Suprapubic skin (tissue), 4 donors: Measurements from ENCODE around the gene FAM171A1.

Experiments
- POLR2A ChIP-seq, 2 donors: fragments of 450-650 bp; IDR thresholded peaks; one replicate each; pipeline ENCODE4 v1.6.1; 2017; ENCODE audit warnings: antibody characterized with exemption in 2 of 2, mild to moderate bottlenecking in 2 of 2, moderate library complexity in 2 of 2
- POLR2AphosphoS5 ChIP-seq, 3 donors: sonication (generic); formaldehyde crosslinking; IDR thresholded peaks; one replicate each; pipeline ENCODE4 v1.6.1; 2017; ENCODE audit warnings: antibody characterized with exemption in 3 of 3
- TF ChIP-seq, protein P1 (sequence below), 2 donors: fragments of 200-600 bp in 1 of 2; fragments of 450-650 bp in 1 of 2; sonication (generic) in 1 of 2; IDR thresholded peaks; one replicate each; pipeline ENCODE4 v1.5.1; 2016 to 2019; ENCODE audit warnings: antibody characterized with exemption in 2 of 2, mild to moderate bottlenecking in 1 of 2, moderate library complexity in 1 of 2

DNA sequence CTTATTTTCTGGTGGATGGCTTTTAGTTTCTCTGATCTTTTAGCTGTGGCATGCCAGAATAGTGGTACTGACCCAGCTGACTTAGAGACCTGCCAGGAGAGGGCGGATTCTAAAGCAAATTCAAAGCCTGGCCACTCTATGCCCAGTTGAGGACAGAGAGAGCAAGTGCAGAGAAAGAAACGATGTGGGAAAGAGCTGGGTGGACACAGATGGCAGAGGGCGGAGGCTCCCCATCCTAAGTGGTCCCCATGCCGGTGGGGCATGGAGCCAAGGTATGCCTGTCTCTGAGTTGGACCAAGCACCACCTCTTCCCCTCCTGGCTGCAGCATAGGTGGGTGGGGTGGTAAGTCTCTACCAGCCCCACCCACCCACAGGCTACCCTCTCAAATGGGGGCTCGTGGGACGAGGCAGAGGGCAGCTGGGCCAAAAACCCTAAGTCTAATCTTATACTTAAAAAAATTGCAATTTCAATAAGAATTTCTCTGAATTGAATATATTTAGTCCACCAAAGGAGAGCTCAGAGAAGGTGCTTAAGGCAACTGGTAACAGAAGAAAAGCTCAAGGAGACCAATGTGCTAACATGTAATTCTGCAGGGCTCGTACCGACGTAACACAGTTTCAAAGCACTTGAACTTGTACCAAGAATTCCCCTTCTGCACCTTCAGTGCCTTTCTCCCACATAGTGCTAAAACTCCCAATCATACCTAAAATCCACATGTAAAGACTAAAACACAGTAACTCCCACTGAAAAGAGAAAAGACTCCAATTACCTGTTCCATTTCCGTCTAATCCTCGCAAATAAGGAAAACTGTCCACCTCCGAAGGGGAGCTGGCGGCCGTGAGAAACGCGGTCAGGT, 116.9 kb downstream of the FAM171A1 start:
- TF ChIP-seq, protein P1, sequence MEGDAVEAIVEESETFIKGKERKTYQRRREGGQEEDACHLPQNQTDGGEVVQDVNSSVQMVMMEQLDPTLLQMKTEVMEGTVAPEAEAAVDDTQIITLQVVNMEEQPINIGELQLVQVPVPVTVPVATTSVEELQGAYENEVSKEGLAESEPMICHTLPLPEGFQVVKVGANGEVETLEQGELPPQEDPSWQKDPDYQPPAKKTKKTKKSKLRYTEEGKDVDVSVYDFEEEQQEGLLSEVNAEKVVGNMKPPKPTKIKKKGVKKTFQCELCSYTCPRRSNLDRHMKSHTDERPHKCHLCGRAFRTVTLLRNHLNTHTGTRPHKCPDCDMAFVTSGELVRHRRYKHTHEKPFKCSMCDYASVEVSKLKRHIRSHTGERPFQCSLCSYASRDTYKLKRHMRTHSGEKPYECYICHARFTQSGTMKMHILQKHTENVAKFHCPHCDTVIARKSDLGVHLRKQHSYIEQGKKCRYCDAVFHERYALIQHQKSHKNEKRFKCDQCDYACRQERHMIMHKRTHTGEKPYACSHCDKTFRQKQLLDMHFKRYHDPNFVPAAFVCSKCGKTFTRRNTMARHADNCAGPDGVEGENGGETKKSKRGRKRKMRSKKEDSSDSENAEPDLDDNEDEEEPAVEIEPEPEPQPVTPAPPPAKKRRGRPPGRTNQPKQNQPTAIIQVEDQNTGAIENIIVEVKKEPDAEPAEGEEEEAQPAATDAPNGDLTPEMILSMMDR (IDR thresholded peaks at IDR 0.05) = no peak
- TF ChIP-seq POLR2A (IDR thresholded peaks at IDR 0.05) (no peak), POLR2AphosphoS5 (IDR thresholded peaks at IDR 0.05) (no peak)
